WTC11 (cell line): ENCODE data around the gene KCNIP4. TPM values are rescaled to one million over a fixed set of nuclear protein-coding genes. Genes with fewer than 3 reads are reported as not detected.

ENCODE experiments used
- ATAC-seq: fragments of 200-7000 bp; cut with Tn5 transposase; 2 replicates; pipeline ENCODE4 v1.10.0; 2021; ENCODE audit warnings: mild to moderate bottlenecking, moderate library complexity
- CTCF ChIA-PET: fragments of 300-600 bp; sonication (Branson Sonifier 250); formaldehyde crosslinking; loops from one replicate; lab custom pipeline; 2021; ENCODE audit warnings: antibody characterized with exemption; lab: Charles Lee
- POLR2A ChIA-PET: fragments of 350-600 bp; sonication (Branson Sonifier 250); formaldehyde crosslinking; loops from one replicate; lab custom pipeline; 2021; ENCODE audit warnings: antibody characterized with exemption; lab: Charles Lee
- DNase-seq: peaks from one replicate; pipeline ENCODE4 v3.0.0; 2021; ENCODE audit warnings: low spot score
- H3K27ac Mint-ChIP-seq: 2 replicates; pipeline ENCODE4 v1.8.0; 2021; ENCODE audit warnings: mixed read lengths
- H3K27me3 Mint-ChIP-seq: 2 replicates; pipeline ENCODE4 v1.8.0; 2021; ENCODE audit warnings: low read depth, mild to moderate bottlenecking, moderate library complexity, mixed read lengths
- H3K36me3 Mint-ChIP-seq: 2 replicates; pipeline ENCODE4 v1.8.0; 2021; ENCODE audit warnings: mixed read lengths
- H3K4me1 Mint-ChIP-seq: 2 replicates; pipeline ENCODE4 v1.8.0; 2022; ENCODE audit warnings: mixed read lengths
- H3K4me3 Mint-ChIP-seq: 2 replicates; pipeline ENCODE4 v1.8.0; 2021; ENCODE audit warnings: mild to moderate bottlenecking, moderate library complexity, mixed read lengths
- H3K9me3 Mint-ChIP-seq: 2 replicates; pipeline ENCODE4 v1.8.0; 2021; ENCODE audit warnings: mixed read lengths
- ATF3 ChIP-seq: sonication (generic); formaldehyde crosslinking; conservative IDR thresholded peaks from 2 replicates; pipeline ENCODE4 v1.8.1; 2022; ENCODE audit warnings: mild to moderate bottlenecking, missing genetic modification reagents
- CDX4 ChIP-seq: fragments of 250-450 bp; sonication (Bioruptor Pico); IDR thresholded peaks from 2 replicates; pipeline ENCODE4 v1.9.0; 2021; ENCODE audit warnings: moderate library complexity, mild to moderate bottlenecking, inconsistent platforms, borderline replicate concordance
- CTCF ChIP-seq: fragments of 200-600 bp; IDR thresholded peaks from 2 replicates; pipeline ENCODE4 v1.8.0; 2022; ENCODE audit warnings: antibody characterized with exemption
- ERG ChIP-seq: fragments of 250-450 bp; sonication (Bioruptor Pico); IDR thresholded peaks from 2 replicates; pipeline ENCODE4 v1.8.0; 2021; ENCODE audit warnings: mild to moderate bottlenecking
- FOXJ3 ChIP-seq: sonication (generic); formaldehyde crosslinking; IDR thresholded peaks from 2 replicates; pipeline ENCODE4 v1.9.0; 2021; ENCODE audit warnings: missing genetic modification reagents, mild to moderate bottlenecking, borderline replicate concordance
- FOXP4 ChIP-seq: sonication (generic); formaldehyde crosslinking; IDR thresholded peaks from 2 replicates; pipeline ENCODE4 v1.8.0; 2022; ENCODE audit warnings: mild to moderate bottlenecking, missing genetic modification reagents
- GABPB1 ChIP-seq: sonication (generic); formaldehyde crosslinking; IDR thresholded peaks from 2 replicates; pipeline ENCODE4 v1.8.1; 2023; ENCODE audit warnings: mild to moderate bottlenecking, missing genetic modification reagents
- GTF2I ChIP-seq: fragments of 250-450 bp; sonication (Bioruptor Pico); conservative IDR thresholded peaks from 2 replicates; pipeline ENCODE4 v1.4.0; 2021; ENCODE audit warnings: mild to moderate bottlenecking
- JUN ChIP-seq: sonication (generic); formaldehyde crosslinking; IDR thresholded peaks from 2 replicates; pipeline ENCODE4 v1.8.0; 2023; ENCODE audit warnings: mild to moderate bottlenecking, missing genetic modification reagents
- MXD4 ChIP-seq: fragments of 250-450 bp; sonication (Bioruptor Pico); IDR thresholded peaks from 2 replicates; pipeline ENCODE4 v1.8.0; 2021; ENCODE audit warnings: mild to moderate bottlenecking, moderate library complexity, borderline replicate concordance
- NFATC4 ChIP-seq: fragments of 250-450 bp; sonication (Bioruptor Pico); IDR thresholded peaks from 2 replicates; pipeline ENCODE4 v1.9.0; 2021; ENCODE audit warnings: mild to moderate bottlenecking
- NR3C1 ChIP-seq: sonication (generic); formaldehyde crosslinking; conservative IDR thresholded peaks from 2 replicates; pipeline ENCODE4 v1.8.1; 2023; ENCODE audit warnings: low read depth, mild to moderate bottlenecking, missing genetic modification reagents
- OVOL2 ChIP-seq: fragments of 250-450 bp; sonication (Bioruptor Pico); IDR thresholded peaks from 2 replicates; pipeline ENCODE4 v1.9.0; 2021; ENCODE audit warnings: mild to moderate bottlenecking, borderline replicate concordance
- PREB ChIP-seq: sonication (generic); formaldehyde crosslinking; IDR thresholded peaks from 2 replicates; pipeline ENCODE4 v1.8.1; 2022; ENCODE audit warnings: mild to moderate bottlenecking, missing genetic modification reagents, moderate library complexity, borderline replicate concordance
- SMAD3 ChIP-seq: sonication (generic); formaldehyde crosslinking; IDR thresholded peaks from 2 replicates; pipeline ENCODE4 v1.8.0; 2022; ENCODE audit warnings: missing genetic modification reagents, mild to moderate bottlenecking, borderline replicate concordance
- SMAD4 ChIP-seq: sonication (generic); formaldehyde crosslinking; IDR thresholded peaks from 2 replicates; pipeline ENCODE4 v1.8.0; 2022; ENCODE audit warnings: mild to moderate bottlenecking, missing genetic modification reagents
- USF1 ChIP-seq: sonication (generic); formaldehyde crosslinking; IDR thresholded peaks from 2 replicates; pipeline ENCODE4 v1.8.0; 2022; ENCODE audit warnings: mild to moderate bottlenecking, missing genetic modification reagents
- ZNF138 ChIP-seq: sonication (generic); formaldehyde crosslinking; conservative IDR thresholded peaks from 2 replicates; pipeline ENCODE4 v1.8.1; 2022; ENCODE audit warnings: mild to moderate bottlenecking, moderate library complexity, missing genetic modification reagents
- ZNF219 ChIP-seq: sonication (generic); formaldehyde crosslinking; IDR thresholded peaks from 2 replicates; pipeline ENCODE4 v1.8.0; 2023; ENCODE audit warnings: missing genetic modification reagents, mild to moderate bottlenecking, borderline replicate concordance
- ZNF232 ChIP-seq: sonication (generic); formaldehyde crosslinking; IDR thresholded peaks from 2 replicates; pipeline ENCODE4 v1.8.0; 2022; ENCODE audit warnings: mild to moderate bottlenecking, missing genetic modification reagents
- total RNA-seq: library from RNA; stranded (reverse); gene quantifications from 3 replicates; pipeline ENCODE4 v1.2.3, GENCODE V29; 2021

Gene KCNIP4
- total RNA-seq, 1 experiment from 2014 or later: not detected

- ChIA-PET POLR2A (no interaction called here), CTCF (no interaction called here)
- Mint-ChIP-seq H3K4me3 (no peak overlapping the region), H3K9me3 (no peaks in the 10 kb centered on the region), H3K4me1 (no peaks in the 10 kb centered on the region), H3K27ac (no peak overlapping the region), H3K27me3 (no peaks in the 10 kb centered on the region), H3K36me3 (no peaks in the 10 kb centered on the region)
- ATAC-seq (no peak), DNase-seq (no peak)
- TF ChIP-seq GABPB1 (CRISPR knock-in tag): no peak
- no peak for TF ChIP-seq OVOL2 (CRISPR knock-in tag)
Measured at GRCh38 chr4:20831746-20832145, 1116.8 kb downstream of the KCNIP4 start.

GRCh38 chr4:20829617-20830357, 1118.8 kb downstream of the KCNIP4 start:
- no peak for TF ChIP-seq ZNF232
- no peak for TF ChIP-seq SMAD3 (CRISPR knock-in tag)
- no peak for TF ChIP-seq CTCF
- TF ChIP-seq ATF3: no peak
- TF ChIP-seq ERG (CRISPR knock-in tag): no peak
- TF ChIP-seq ZNF138 (CRISPR knock-in tag): no peak
- no peak for TF ChIP-seq ZNF219 (CRISPR knock-in tag)
- TF ChIP-seq CDX4 (CRISPR knock-in tag): no peak
- TF ChIP-seq FOXJ3 (CRISPR knock-in tag): no peak
- TF ChIP-seq GTF2I (CRISPR knock-in tag): no peak
- TF ChIP-seq JUN (CRISPR knock-in tag): no peak
- Mint-ChIP-seq H3K27ac (no peak overlapping the region), H3K4me1 (no peaks in the 10 kb centered on the region), H3K4me3 (no peak overlapping the region), H3K27me3 (no peaks in the 10 kb centered on the region), H3K9me3 (peaks cover 7% of the 10 kb centered on the region), H3K36me3 (no peaks in the 10 kb centered on the region)
- ChIA-PET CTCF (no interaction called here), POLR2A (no interaction called here)
- DNase-seq (no peak), ATAC-seq (no peak)

- peaks cover 7% of the 10 kb centered on the region for H3K9me3 Mint-ChIP-seq
- H3K4me3 Mint-ChIP-seq: no peak overlapping the region
- no peaks in the 10 kb centered on the region for H3K27me3 Mint-ChIP-seq
- TF ChIP-seq GTF2I (CRISPR knock-in tag) (no peak), NFATC4 (CRISPR knock-in tag) (no peak), NR3C1 (CRISPR knock-in tag) (no peak)
- no peak for ATAC-seq
- POLR2A ChIA-PET: no interaction called here
- H3K36me3 Mint-ChIP-seq: no peaks in the 10 kb centered on the region
- no peak overlapping the region for H3K27ac Mint-ChIP-seq
- CTCF ChIA-PET: no interaction called here
- no peaks in the 10 kb centered on the region for H3K4me1 Mint-ChIP-seq
- DNase-seq: no peak
Measured at GRCh38 chr4:20825505-20825904, 1123.1 kb downstream of the KCNIP4 start.

- DNase-seq (no peak), ATAC-seq (no peak)
- H3K9me3 Mint-ChIP-seq: no peaks in the 10 kb centered on the region
- POLR2A ChIA-PET: no interaction called here
- H3K4me1 Mint-ChIP-seq: peaks cover 5% of the 10 kb centered on the region; the same call in 1 of the 2 replicates
- CTCF ChIA-PET: interaction anchor here (1.0 kb wide), 1 partner anchor 43 kb away, joined by 3 read pairs; no protein-coding TSS in a partner anchor
- H3K4me3 Mint-ChIP-seq: no peak overlapping the region
- no peaks in the 10 kb centered on the region for H3K36me3 Mint-ChIP-seq
- no peaks in the 10 kb centered on the region for H3K27me3 Mint-ChIP-seq
- no peak overlapping the region for H3K27ac Mint-ChIP-seq
- TF ChIP-seq MXD4 (CRISPR knock-in tag): no peak
- TF ChIP-seq PREB (CRISPR knock-in tag): no peak
- TF ChIP-seq USF1 (CRISPR knock-in tag): no peak
- TF ChIP-seq SMAD4 (CRISPR knock-in tag): no peak
- no peak for TF ChIP-seq FOXP4 (CRISPR knock-in tag)
Measured at GRCh38 chr4:20816287-20816686, 1132.3 kb downstream of the KCNIP4 start.
